Mucosa of descending colon (tissue), 3 donors: ENCODE data around the gene RNF145. TPM values are rescaled to one million over a fixed set of nuclear protein-coding genes. Genes with fewer than 3 reads are reported as not detected.

ENCODE experiments used
- ATAC-seq: fragments of 200-7000 bp; cut with Tn5 transposase; one replicate; pipeline ENCODE4 v1.9.1; 2020; ENCODE audit warnings: mild to moderate bottlenecking, moderate library complexity
- DNase-seq, 3 donors: peaks; one replicate each; pipeline ENCODE4 v3.0.0-alpha.2; 2020
- H3K36me3 ChIP-seq: fragments of 200-600 bp; one replicate; pipeline ENCODE4 v1.8.0; 2021; ENCODE audit warnings: low read depth, mild to moderate bottlenecking
- H3K4me1 ChIP-seq: fragments of 200-600 bp; one replicate; pipeline ENCODE4 v1.8.0; 2021; ENCODE audit warnings: low read depth, mild to moderate bottlenecking
- H3K4me3 ChIP-seq: fragments of 200-600 bp; one replicate; pipeline ENCODE4 v1.8.0; 2021; ENCODE audit warnings: mild to moderate bottlenecking
- H3K9me3 ChIP-seq: fragments of 200-600 bp; one replicate; pipeline ENCODE4 v1.8.0; 2021; ENCODE audit warnings: mild to moderate bottlenecking
- CTCF ChIP-seq: fragments of 200-600 bp; IDR thresholded peaks from one replicate; pipeline ENCODE4 v1.8.0; 2022; ENCODE audit warnings: antibody characterized with exemption, mild to moderate bottlenecking
- intact Hi-C, 2 donors: fragments of 100-400 bp; cut with DNase I in 1 of 2; cut with micrococcal nuclease in 1 of 2; formaldehyde crosslinking; loops; one replicate each; pipeline versions ENCODE4 v1.11.0 to v1.11.1; 2022; cut with DNase I, micrococcal nuclease
- total RNA-seq, 3 donors: library from RNA; stranded (reverse); fragmentation: NEBNext Ultra II Directional in 2 of 3; extraction: Animal tissue kit (Norgen Biotek cat#: 25700) in 2 of 3; gene quantifications; one replicate each; pipeline versions ENCODE4 v1.2.1 to v1.2.4, GENCODE V29; 2021 to 2023
- donor health status: DM: no; HTN: no; CAD: no; lungs with moderate emphysema.
- donor health status: DM: no; HTN: no; CAD: no.
- donor health status: DM: no; HTN: yes; CAD: no.

Gene RNF145
- total RNA-seq, 3 donors from 2014 or later: 50.0 to 72.6 (median 57.2) TPM

GRCh38 chr5:159206818-159207217 lies 2.5 kb downstream of the RNF145 start:
- intact Hi-C loops: no loop called here
- no peak for DNase-seq
- Histone ChIP-seq H3K36me3 (no peaks in the 10 kb centered on the region), H3K4me3 (no peak overlapping the region), H3K4me1 (peaks cover 32% of the 10 kb centered on the region), H3K9me3 (no peaks in the 10 kb centered on the region)
- no peak for TF ChIP-seq CTCF
- no peak for ATAC-seq

GRCh38 chr5:159206368-159206767 lies 3.0 kb downstream of the RNF145 start:
- H3K9me3 ChIP-seq: no peaks in the 10 kb centered on the region
- intact Hi-C loops: no loop called here
- no peaks in the 10 kb centered on the region for H3K36me3 ChIP-seq
- ATAC-seq (no peak), DNase-seq (no peak)
- no peak overlapping the region for H3K4me3 ChIP-seq
- H3K4me1 ChIP-seq: peaks cover 32% of the 10 kb centered on the region
- TF ChIP-seq CTCF: no peak

- Histone ChIP-seq H3K9me3 (no peaks in the 10 kb centered on the region), H3K36me3 (no peaks in the 10 kb centered on the region), H3K4me1 (peaks cover 26% of the 10 kb centered on the region), H3K4me3 (no peak overlapping the region)
- no peak for TF ChIP-seq CTCF
- no peak for DNase-seq
- ATAC-seq: no peak
- intact Hi-C loops: no loop called here
Observed at GRCh38 chr5:159203351-159203750, 6.0 kb downstream of the RNF145 start.

GRCh38 chr5:159202151-159202550 lies 7.2 kb downstream of the RNF145 start:
- TF ChIP-seq CTCF: no peak
- Histone ChIP-seq H3K9me3 (no peaks in the 10 kb centered on the region), H3K4me1 (peaks cover 23% of the 10 kb centered on the region), H3K36me3 (no peaks in the 10 kb centered on the region), H3K4me3 (no peak overlapping the region)
- no peak for DNase-seq
- ATAC-seq: no peak
- intact Hi-C loops: no loop called here

- no peak for TF ChIP-seq CTCF
- no peaks in the 10 kb centered on the region for H3K9me3 ChIP-seq
- ATAC-seq (no peak), DNase-seq (no peak)
- no peak overlapping the region for H3K4me3 ChIP-seq
- no peaks in the 10 kb centered on the region for H3K36me3 ChIP-seq
- intact Hi-C loops: no loop called here
- H3K4me1 ChIP-seq: no peaks in the 10 kb centered on the region
Observed at GRCh38 chr5:159199780-159200179, 9.6 kb downstream of the RNF145 start.

GRCh38 chr5:159199225-159199624 lies 10.1 kb downstream of the RNF145 start:
- DNase-seq (no peak), ATAC-seq (no peak)
- intact Hi-C loops: no loop called here
- Histone ChIP-seq H3K36me3 (no peaks in the 10 kb centered on the region), H3K4me1 (no peaks in the 10 kb centered on the region), H3K9me3 (no peaks in the 10 kb centered on the region), H3K4me3 (no peak overlapping the region)
- TF ChIP-seq CTCF: no peak
